HEK293 (cell line): ENCODE measurements around the gene WDR64.

ENCODE experiments used
- RBAK ChIP-seq: fragments of 450-650 bp; formaldehyde crosslinking; IDR thresholded peaks from 2 replicates; pipeline ENCODE4 v1.5.1; 2016; ENCODE audit warnings: missing biosample characterization, missing genetic modification characterization
- WT1 ChIP-seq: fragments of 450-650 bp; formaldehyde crosslinking; IDR thresholded peaks from 2 replicates; pipeline ENCODE4 v1.5.1; 2016; ENCODE audit warnings: missing biosample characterization, missing genetic modification characterization
- ZNF274 ChIP-seq, 2 experiments: fragments of 200-500 bp in 1 of 2; fragments of 450-650 bp in 1 of 2; sonication (Bioruptor generic) in 1 of 2; formaldehyde crosslinking in 1 of 2; IDR thresholded peaks; 2 replicates each; pipeline versions ENCODE4 v1.5.1 to v1.6.1; 2014 to 2016; ENCODE audit warnings: borderline replicate concordance in 1 of 2, inconsistent platforms in 1 of 2, low read length in 1 of 2, missing biosample characterization in 1 of 2, missing genetic modification characterization in 1 of 2
- ZNF660 ChIP-seq: fragments of 450-650 bp; IDR thresholded peaks from 2 replicates; pipeline ENCODE4 v1.5.1; 2018; ENCODE audit warnings: missing biosample characterization, mild to moderate bottlenecking, missing genetic modification characterization
- ZNF747 ChIP-seq: fragments of 450-650 bp; formaldehyde crosslinking; IDR thresholded peaks from 2 replicates; pipeline ENCODE4 v1.5.1; 2016; ENCODE audit warnings: missing biosample characterization, missing genetic modification characterization
- ZNF76 ChIP-seq: fragments of 450-650 bp; formaldehyde crosslinking; IDR thresholded peaks from 2 replicates; pipeline ENCODE4; 2016; ENCODE audit warnings: low read depth, missing biosample characterization, missing genetic modification characterization, borderline replicate concordance
- TF ChIP-seq, protein P1 (sequence below): fragments of 450-650 bp; formaldehyde crosslinking; IDR thresholded peaks from 2 replicates; pipeline ENCODE4 v1.5.1; 2016; ENCODE audit warnings: missing biosample characterization, missing genetic modification characterization
- TF ChIP-seq, protein P2 (sequence below): fragments of 450-650 bp; formaldehyde crosslinking; IDR thresholded peaks from 2 replicates; pipeline ENCODE4 v1.5.1; 2016; ENCODE audit warnings: missing biosample characterization, missing genetic modification characterization
- TF ChIP-seq, protein P3 (sequence below): fragments of 450-650 bp; formaldehyde crosslinking; IDR thresholded peaks from 2 replicates; pipeline ENCODE4 v1.5.1; 2017; ENCODE audit warnings: missing biosample characterization, missing genetic modification characterization
- TF ChIP-seq, protein P4 (sequence below): fragments of 450-650 bp; formaldehyde crosslinking; IDR thresholded peaks from 2 replicates; pipeline ENCODE4 v1.5.1; 2016; ENCODE audit warnings: missing biosample characterization, missing genetic modification characterization
- TF ChIP-seq, protein P5 (sequence below): fragments of 450-650 bp; formaldehyde crosslinking; conservative IDR thresholded peaks from 2 replicates; pipeline ENCODE4 v1.5.1; 2016; ENCODE audit warnings: low read depth, missing biosample characterization, missing genetic modification characterization
- TF ChIP-seq, protein P6 (sequence below): fragments of 450-650 bp; formaldehyde crosslinking; IDR thresholded peaks from 2 replicates; pipeline ENCODE4 v1.5.1; 2016; ENCODE audit warnings: missing biosample characterization, missing genetic modification characterization

DNA sequence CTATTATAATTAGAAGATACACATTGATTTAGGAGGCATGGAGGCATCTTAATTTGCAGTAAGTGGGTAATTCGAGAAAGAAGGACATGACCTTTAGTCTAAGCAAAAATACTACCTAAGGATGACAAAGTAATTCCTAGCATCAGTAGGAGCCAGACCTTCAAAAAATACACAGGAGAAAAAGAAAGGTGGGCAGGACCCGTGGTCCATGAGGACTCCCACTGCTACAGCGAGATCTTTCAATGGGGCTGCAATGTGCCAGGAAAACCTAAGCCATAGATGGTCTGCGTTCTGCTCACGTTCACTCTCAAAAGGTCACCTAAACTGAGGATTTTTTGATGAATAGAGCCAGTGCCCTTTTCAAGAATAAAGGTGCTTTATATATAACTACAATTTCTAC, 185.3 kb downstream of the WDR64 start:
- TF ChIP-seq ZNF274 (IDR thresholded peaks at IDR 0.05; ENCODE audit: low read length) (no peak), ZNF274 (tag by site-specific recombination; IDR thresholded peaks at IDR 0.05; ENCODE audit: borderline replicate concordance) (no peak), ZNF76 (tag by site-specific recombination) (no peak), RBAK (tag by site-specific recombination) (no peak), WT1 (no peak), ZNF747 (no peak), ZNF660 (tag by site-specific recombination) (no peak)
- TF ChIP-seq, protein P1, sequence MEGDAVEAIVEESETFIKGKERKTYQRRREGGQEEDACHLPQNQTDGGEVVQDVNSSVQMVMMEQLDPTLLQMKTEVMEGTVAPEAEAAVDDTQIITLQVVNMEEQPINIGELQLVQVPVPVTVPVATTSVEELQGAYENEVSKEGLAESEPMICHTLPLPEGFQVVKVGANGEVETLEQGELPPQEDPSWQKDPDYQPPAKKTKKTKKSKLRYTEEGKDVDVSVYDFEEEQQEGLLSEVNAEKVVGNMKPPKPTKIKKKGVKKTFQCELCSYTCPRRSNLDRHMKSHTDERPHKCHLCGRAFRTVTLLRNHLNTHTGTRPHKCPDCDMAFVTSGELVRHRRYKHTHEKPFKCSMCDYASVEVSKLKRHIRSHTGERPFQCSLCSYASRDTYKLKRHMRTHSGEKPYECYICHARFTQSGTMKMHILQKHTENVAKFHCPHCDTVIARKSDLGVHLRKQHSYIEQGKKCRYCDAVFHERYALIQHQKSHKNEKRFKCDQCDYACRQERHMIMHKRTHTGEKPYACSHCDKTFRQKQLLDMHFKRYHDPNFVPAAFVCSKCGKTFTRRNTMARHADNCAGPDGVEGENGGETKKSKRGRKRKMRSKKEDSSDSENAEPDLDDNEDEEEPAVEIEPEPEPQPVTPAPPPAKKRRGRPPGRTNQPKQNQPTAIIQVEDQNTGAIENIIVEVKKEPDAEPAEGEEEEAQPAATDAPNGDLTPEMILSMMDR (tag by site-specific recombination), result no peak
- TF ChIP-seq, protein P2, sequence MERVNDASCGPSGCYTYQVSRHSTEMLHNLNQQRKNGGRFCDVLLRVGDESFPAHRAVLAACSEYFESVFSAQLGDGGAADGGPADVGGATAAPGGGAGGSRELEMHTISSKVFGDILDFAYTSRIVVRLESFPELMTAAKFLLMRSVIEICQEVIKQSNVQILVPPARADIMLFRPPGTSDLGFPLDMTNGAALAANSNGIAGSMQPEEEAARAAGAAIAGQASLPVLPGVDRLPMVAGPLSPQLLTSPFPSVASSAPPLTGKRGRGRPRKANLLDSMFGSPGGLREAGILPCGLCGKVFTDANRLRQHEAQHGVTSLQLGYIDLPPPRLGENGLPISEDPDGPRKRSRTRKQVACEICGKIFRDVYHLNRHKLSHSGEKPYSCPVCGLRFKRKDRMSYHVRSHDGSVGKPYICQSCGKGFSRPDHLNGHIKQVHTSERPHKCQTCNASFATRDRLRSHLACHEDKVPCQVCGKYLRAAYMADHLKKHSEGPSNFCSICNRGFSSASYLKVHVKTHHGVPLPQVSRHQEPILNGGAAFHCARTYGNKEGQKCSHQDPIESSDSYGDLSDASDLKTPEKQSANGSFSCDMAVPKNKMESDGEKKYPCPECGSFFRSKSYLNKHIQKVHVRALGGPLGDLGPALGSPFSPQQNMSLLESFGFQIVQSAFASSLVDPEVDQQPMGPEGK (tag by site-specific recombination), result no peak
- TF ChIP-seq, protein P3, sequence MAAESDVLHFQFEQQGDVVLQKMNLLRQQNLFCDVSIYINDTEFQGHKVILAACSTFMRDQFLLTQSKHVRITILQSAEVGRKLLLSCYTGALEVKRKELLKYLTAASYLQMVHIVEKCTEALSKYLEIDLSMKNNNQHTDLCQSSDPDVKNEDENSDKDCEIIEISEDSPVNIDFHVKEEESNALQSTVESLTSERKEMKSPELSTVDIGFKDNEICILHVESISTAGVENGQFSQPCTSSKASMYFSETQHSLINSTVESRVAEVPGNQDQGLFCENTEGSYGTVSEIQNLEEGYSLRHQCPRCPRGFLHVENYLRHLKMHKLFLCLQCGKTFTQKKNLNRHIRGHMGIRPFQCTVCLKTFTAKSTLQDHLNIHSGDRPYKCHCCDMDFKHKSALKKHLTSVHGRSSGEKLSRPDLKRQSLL, result no peak
- TF ChIP-seq, protein P4, sequence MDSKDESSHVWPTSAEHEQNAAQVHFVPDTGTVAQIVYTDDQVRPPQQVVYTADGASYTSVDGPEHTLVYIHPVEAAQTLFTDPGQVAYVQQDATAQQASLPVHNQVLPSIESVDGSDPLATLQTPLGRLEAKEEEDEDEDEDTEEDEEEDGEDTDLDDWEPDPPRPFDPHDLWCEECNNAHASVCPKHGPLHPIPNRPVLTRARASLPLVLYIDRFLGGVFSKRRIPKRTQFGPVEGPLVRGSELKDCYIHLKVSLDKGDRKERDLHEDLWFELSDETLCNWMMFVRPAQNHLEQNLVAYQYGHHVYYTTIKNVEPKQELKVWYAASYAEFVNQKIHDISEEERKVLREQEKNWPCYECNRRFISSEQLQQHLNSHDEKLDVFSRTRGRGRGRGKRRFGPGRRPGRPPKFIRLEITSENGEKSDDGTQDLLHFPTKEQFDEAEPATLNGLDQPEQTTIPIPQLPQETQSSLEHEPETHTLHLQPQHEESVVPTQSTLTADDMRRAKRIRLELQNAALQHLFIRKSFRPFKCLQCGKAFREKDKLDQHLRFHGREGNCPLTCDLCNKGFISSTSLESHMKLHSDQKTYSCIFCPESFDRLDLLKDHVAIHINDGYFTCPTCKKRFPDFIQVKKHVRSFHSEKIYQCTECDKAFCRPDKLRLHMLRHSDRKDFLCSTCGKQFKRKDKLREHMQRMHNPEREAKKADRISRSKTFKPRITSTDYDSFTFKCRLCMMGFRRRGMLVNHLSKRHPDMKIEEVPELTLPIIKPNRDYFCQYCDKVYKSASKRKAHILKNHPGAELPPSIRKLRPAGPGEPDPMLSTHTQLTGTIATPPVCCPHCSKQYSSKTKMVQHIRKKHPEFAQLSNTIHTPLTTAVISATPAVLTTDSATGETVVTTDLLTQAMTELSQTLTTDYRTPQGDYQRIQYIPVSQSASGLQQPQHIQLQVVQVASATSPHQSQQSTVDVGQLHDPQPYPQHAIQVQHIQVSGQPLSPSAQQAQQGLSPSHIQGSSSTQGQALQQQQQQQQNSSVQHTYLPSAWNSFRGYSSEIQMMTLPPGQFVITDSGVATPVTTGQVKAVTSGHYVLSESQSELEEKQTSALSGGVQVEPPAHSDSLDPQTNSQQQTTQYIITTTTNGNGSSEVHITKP (tag by site-specific recombination), result no peak
- TF ChIP-seq, protein P5, sequence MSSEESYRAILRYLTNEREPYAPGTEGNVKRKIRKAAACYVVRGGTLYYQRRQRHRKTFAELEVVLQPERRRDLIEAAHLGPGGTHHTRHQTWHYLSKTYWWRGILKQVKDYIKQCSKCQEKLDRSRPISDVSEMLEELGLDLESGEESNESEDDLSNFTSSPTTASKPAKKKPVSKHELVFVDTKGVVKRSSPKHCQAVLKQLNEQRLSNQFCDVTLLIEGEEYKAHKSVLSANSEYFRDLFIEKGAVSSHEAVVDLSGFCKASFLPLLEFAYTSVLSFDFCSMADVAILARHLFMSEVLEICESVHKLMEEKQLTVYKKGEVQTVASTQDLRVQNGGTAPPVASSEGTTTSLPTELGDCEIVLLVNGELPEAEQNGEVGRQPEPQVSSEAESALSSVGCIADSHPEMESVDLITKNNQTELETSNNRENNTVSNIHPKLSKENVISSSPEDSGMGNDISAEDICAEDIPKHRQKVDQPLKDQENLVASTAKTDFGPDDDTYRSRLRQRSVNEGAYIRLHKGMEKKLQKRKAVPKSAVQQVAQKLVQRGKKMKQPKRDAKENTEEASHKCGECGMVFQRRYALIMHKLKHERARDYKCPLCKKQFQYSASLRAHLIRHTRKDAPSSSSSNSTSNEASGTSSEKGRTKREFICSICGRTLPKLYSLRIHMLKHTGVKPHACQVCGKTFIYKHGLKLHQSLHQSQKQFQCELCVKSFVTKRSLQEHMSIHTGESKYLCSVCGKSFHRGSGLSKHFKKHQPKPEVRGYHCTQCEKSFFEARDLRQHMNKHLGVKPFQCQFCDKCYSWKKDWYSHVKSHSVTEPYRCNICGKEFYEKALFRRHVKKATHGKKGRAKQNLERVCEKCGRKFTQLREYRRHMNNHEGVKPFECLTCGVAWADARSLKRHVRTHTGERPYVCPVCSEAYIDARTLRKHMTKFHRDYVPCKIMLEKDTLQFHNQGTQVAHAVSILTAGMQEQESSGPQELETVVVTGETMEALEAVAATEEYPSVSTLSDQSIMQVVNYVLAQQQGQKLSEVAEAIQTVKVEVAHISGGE (tag by site-specific recombination), result no peak
- TF ChIP-seq, protein P6, sequence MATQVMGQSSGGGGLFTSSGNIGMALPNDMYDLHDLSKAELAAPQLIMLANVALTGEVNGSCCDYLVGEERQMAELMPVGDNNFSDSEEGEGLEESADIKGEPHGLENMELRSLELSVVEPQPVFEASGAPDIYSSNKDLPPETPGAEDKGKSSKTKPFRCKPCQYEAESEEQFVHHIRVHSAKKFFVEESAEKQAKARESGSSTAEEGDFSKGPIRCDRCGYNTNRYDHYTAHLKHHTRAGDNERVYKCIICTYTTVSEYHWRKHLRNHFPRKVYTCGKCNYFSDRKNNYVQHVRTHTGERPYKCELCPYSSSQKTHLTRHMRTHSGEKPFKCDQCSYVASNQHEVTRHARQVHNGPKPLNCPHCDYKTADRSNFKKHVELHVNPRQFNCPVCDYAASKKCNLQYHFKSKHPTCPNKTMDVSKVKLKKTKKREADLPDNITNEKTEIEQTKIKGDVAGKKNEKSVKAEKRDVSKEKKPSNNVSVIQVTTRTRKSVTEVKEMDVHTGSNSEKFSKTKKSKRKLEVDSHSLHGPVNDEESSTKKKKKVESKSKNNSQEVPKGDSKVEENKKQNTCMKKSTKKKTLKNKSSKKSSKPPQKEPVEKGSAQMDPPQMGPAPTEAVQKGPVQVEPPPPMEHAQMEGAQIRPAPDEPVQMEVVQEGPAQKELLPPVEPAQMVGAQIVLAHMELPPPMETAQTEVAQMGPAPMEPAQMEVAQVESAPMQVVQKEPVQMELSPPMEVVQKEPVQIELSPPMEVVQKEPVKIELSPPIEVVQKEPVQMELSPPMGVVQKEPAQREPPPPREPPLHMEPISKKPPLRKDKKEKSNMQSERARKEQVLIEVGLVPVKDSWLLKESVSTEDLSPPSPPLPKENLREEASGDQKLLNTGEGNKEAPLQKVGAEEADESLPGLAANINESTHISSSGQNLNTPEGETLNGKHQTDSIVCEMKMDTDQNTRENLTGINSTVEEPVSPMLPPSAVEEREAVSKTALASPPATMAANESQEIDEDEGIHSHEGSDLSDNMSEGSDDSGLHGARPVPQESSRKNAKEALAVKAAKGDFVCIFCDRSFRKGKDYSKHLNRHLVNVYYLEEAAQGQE (tag by site-specific recombination), result no peak
